Osteocyte (in vitro differentiated cells): ENCODE results near the gene PI4KB. TPM values are rescaled to one million over a fixed set of nuclear protein-coding genes. Genes with fewer than 3 reads are reported as not detected.

Source experiments
- DNase-seq: peaks from one replicate; pipeline ENCODE4 v3.0.0; 2021; ENCODE audit warnings: mixed read lengths; ENCODE audit not compliant: unreplicated experiment; ENCODE audit errors: extremely low spot score
- H3K27ac Mint-ChIP-seq: one replicate; pipeline ENCODE4 v1.8.0; 2021; ENCODE audit warnings: mild to moderate bottlenecking, mixed read lengths; ENCODE audit not compliant: unreplicated experiment
- H3K27me3 Mint-ChIP-seq: one replicate; pipeline ENCODE4 v1.8.0; 2021; ENCODE audit warnings: mixed read lengths; ENCODE audit not compliant: unreplicated experiment
- H3K36me3 Mint-ChIP-seq: one replicate; pipeline ENCODE4 v1.8.0; 2021; ENCODE audit warnings: mixed read lengths; ENCODE audit not compliant: unreplicated experiment
- H3K4me1 Mint-ChIP-seq: one replicate; pipeline ENCODE4 v1.8.0; 2021; ENCODE audit warnings: mixed read lengths; ENCODE audit not compliant: unreplicated experiment
- H3K4me3 Mint-ChIP-seq: one replicate; pipeline ENCODE4 v1.8.0; 2021; ENCODE audit warnings: mild to moderate bottlenecking, moderate library complexity, mixed read lengths; ENCODE audit not compliant: unreplicated experiment
- H3K9me3 Mint-ChIP-seq: one replicate; pipeline ENCODE4 v1.8.0; 2021; ENCODE audit warnings: mixed read lengths; ENCODE audit not compliant: unreplicated experiment
- total RNA-seq: library from RNA; stranded (reverse); gene quantifications from 2 replicates; pipeline ENCODE4 v1.2.1, GENCODE V29; 2021
- TF ChIP-seq, protein P1 (sequence below): fragments of 200-600 bp; sonication (generic); IDR thresholded peaks from 2 replicates; pipeline ENCODE4 v1.5.0; 2021; ENCODE audit warnings: antibody characterized with exemption, mild to moderate bottlenecking, moderate library complexity

Gene PI4KB
- total RNA-seq, 1 donor from 2014 or later: 74.1 TPM

DNA sequence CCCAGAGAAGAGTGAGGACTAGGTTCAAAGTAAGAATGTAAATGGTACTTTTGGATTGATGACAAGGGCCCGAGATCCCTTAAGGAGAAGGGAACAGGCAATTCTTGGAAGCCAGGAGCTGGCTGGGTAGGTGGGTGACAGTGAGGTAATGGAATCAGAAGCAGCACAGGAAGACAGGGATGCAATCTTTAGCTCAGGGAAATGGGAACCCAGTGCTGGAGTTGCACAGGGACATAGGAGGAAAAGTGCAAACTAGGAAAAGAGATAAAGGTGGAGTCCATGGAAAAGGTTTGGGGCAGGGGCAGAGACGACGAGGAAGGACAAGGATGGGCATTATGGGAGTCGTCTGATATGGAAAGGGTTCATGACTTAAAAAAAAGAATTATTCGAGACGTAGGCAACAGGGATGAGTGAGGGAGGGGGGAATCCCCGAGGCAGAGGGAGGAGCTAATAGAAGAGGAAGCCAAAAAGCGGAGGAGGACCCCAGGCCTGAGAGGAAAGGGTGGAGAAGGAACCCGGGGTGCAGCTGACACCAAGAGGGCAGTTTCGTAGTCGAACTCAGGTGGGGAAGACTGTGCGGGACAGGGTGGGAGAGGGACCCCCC is 495 bp downstream of the PI4KB start:
- H3K27ac Mint-ChIP-seq: peak overlapping the region; percentile 99
- H3K27me3 Mint-ChIP-seq: no peaks in the 10 kb centered on the region
- TF ChIP-seq, protein P1, sequence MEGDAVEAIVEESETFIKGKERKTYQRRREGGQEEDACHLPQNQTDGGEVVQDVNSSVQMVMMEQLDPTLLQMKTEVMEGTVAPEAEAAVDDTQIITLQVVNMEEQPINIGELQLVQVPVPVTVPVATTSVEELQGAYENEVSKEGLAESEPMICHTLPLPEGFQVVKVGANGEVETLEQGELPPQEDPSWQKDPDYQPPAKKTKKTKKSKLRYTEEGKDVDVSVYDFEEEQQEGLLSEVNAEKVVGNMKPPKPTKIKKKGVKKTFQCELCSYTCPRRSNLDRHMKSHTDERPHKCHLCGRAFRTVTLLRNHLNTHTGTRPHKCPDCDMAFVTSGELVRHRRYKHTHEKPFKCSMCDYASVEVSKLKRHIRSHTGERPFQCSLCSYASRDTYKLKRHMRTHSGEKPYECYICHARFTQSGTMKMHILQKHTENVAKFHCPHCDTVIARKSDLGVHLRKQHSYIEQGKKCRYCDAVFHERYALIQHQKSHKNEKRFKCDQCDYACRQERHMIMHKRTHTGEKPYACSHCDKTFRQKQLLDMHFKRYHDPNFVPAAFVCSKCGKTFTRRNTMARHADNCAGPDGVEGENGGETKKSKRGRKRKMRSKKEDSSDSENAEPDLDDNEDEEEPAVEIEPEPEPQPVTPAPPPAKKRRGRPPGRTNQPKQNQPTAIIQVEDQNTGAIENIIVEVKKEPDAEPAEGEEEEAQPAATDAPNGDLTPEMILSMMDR: no peak
- peaks cover 20% of the 10 kb centered on the region for H3K4me1 Mint-ChIP-seq
- no peak for DNase-seq
- H3K36me3 Mint-ChIP-seq: peaks cover 3% of the 10 kb centered on the region
- peak overlapping the region; percentile 94 for H3K4me3 Mint-ChIP-seq
- no peaks in the 10 kb centered on the region for H3K9me3 Mint-ChIP-seq

DNA sequence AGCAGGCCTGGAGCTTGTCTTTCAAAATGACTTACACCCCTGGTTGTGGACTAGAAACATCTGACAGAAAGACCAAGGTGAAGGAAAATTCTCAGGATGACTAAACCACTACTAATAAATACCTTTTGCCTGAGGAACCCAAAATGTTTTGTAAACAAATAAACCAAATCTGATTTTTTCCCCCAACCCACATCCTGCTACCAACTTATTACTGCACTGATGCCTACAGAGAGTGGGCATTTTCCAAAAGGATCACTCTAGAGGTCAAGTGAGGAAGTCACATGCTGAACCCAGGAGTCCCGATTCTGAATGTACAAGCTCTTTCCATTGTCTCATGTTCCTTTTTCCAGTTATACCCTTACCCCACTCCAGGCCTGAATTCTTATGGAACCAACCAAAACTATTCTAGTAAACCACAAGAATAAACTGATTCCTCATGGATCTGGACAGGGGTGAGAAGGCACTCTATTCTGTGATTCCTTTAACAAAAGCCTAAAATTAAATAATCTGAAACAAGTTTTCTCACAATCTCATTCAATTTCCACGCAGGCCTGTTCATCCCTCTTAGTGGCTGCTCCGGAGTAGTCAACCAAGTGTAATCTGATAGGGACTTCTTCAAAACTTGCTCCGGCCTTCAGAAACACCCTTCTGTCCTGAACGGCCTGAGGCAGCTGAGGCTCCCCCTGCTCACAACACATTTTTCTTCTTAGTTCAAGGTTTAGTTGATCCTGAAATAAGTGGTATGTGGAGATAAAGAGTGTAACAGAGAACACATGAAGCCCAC is 1.4 kb downstream of the PI4KB start:
- Mint-ChIP-seq H3K9me3 (no peaks in the 10 kb centered on the region), H3K4me3 (peak overlapping the region; percentile 94), H3K27ac (peak overlapping the region; percentile 99), H3K36me3 (peaks cover 5% of the 10 kb centered on the region), H3K27me3 (no peaks in the 10 kb centered on the region), H3K4me1 (peaks cover 20% of the 10 kb centered on the region)
- TF ChIP-seq, protein P1: no peak
- no peak for DNase-seq

DNA sequence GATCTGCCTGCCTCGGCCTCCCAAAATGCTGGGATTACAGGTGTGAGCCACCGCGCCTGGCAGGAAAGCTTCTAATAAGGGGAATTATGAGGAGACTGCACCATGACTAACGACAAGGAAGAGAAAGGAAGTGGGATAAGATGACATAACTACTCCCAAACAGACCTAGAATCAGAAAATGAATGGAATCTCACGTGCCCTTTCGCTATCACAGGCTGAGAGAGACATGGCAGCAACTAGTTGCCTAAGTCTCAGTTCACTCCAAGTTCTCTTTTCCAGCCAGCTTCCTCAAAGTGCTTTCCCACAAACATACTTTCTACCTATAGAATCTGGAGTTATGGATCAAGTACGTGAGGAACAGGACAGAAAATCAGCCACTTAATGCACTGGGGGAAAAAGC is 2.0 kb downstream of the PI4KB start:
- Mint-ChIP-seq H3K27ac (peak overlapping the region; percentile 99), H3K4me1 (peaks cover 20% of the 10 kb centered on the region), H3K36me3 (peaks cover 10% of the 10 kb centered on the region), H3K9me3 (no peaks in the 10 kb centered on the region), H3K4me3 (peak overlapping the region; percentile 94), H3K27me3 (no peaks in the 10 kb centered on the region)
- no peak for DNase-seq
- TF ChIP-seq, protein P1: no peak

DNA sequence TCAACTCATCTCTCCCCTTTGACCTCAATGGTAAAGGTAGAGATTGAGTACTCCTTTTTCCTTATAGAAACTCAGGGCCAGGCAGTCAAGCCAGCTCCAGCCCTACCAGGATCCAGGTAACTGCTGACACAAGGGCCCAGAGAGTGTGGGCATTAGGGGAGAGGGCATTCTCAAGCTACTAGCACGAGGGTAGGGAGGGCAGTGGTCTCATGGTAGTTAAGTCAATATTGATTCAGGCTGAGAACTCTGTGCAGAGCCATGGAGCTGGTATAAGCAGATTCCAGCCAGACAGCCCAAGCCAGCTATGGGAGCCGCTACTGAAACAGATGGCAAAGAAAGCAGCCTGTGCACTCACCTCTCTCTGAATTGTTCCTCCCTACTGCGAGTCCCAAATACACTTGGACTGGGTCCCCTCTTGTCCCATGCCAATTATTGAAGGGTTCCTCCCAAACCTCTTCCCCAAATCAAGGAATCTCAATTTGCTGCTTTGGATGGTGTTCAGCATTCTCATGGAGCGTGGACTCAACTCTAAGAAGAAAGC is 2.8 kb downstream of the PI4KB start:
- no peak for DNase-seq
- Mint-ChIP-seq H3K9me3 (no peaks in the 10 kb centered on the region), H3K4me3 (no peak overlapping the region), H3K27ac (no peak overlapping the region), H3K4me1 (peaks cover 20% of the 10 kb centered on the region), H3K36me3 (peaks cover 14% of the 10 kb centered on the region), H3K27me3 (no peaks in the 10 kb centered on the region)
- TF ChIP-seq, protein P1: no peak

DNA sequence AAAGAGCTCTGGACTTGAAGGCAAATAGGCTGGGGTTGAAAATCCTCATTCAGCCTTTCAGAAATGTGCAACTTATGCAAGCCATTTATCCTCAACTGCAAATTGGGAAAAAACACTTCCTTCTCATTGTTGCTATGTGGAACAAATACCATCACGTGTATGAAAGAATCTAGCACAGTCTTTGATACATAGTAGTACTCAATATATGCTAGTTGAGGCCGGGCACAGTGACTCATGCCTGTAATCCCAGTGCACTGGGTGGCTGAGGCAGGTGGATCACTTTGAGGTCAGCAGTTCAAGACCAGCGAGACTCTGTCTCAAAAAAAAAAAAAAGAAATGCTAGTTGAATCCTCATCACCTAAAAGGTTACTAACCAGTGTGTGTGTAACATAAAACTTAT is 8.2 kb downstream of the PI4KB start:
- Mint-ChIP-seq H3K9me3 (no peaks in the 10 kb centered on the region), H3K36me3 (peaks cover 40% of the 10 kb centered on the region), H3K4me1 (peaks cover 7% of the 10 kb centered on the region), H3K4me3 (no peak overlapping the region), H3K27ac (no peak overlapping the region), H3K27me3 (no peaks in the 10 kb centered on the region)
- TF ChIP-seq, protein P1: no peak
- DNase-seq: no peak
